Pancreas (tissue), 10 donors: ENCODE results near the gene KRTAP10-12. TPM values are rescaled to one million over a fixed set of nuclear protein-coding genes. Genes with fewer than 3 reads are reported as not detected.

ENCODE experiments used
- ATAC-seq, 4 donors: fragments of 200-7000 bp; cut with Tn5 transposase; one replicate each; pipeline versions ENCODE4 v1.8.0 to v1.9.1; 2020; ENCODE audit warnings: mild to moderate bottlenecking in 4 of 4, moderate library complexity in 4 of 4
- DNase-seq, 6 donors: peaks; one replicate each; pipeline ENCODE4 v3.0.0-alpha.2; 2020
- FAIRE-seq: peaks from 2 replicates; lab custom pipeline; 2012; peaks lifted over from hg19 to GRCh38; lab: Jason Lieb, UNC
- H3K27ac ChIP-seq, 4 donors: fragments of 200-600 bp; sonication (generic); 1 replicate in 3 of 4; 2 replicates in 1 of 4; pipeline versions ENCODE4 v1.5.0 to v1.8.0; 2020
- H3K27me3 ChIP-seq, 4 donors: fragments of 200-600 bp; one replicate each; pipeline ENCODE4 v1.8.0; 2021
- H3K36me3 ChIP-seq, 3 donors: fragments of 200-600 bp; sonication (generic) in 1 of 3; one replicate each; pipeline versions ENCODE4 v1.5.0 to v1.8.0; 2020 to 2021
- H3K4me1 ChIP-seq, 3 donors: fragments of 200-600 bp; one replicate each; pipeline ENCODE4 v1.8.0; 2021
- H3K4me3 ChIP-seq, 4 donors: fragments of 200-600 bp; sonication (generic) in 2 of 4; one replicate each; pipeline versions ENCODE4 v1.5.0 to v1.8.0; 2020 to 2021
- H3K9me3 ChIP-seq, 4 donors: fragments of 200-600 bp; one replicate each; pipeline ENCODE4 v1.8.0; 2021
- WGBS, 2 donors: extraction: QIAGEN DNeasy Blood & Tissue Kit; methylation state at CpG; one replicate each; pipeline ENCODE4 v1.1.7; 2013; 5-methylcytosine and 5-hydroxymethylcytosine counted together
- intact Hi-C, 3 donors: fragments of 100-400 bp; cut with DNase I; formaldehyde crosslinking; loops; one replicate each; pipeline versions ENCODE4 v1.11.1 to v1.14.2; 2022
- polyA plus RNA-seq, 2 donors: library from polyadenylated mRNA; stranded (reverse); fragments of 200-250 nt; gene quantifications; one replicate each; pipeline ENCODE4 v1.2.3, GENCODE V29; 2013
- total RNA-seq, 6 donors: library from RNA; stranded (reverse); fragmentation: NEBNext Ultra II Directional in 4 of 6; extraction: Animal tissue kit (Norgen Biotek cat#: 25700) in 4 of 6; gene quantifications; one replicate each; pipeline versions ENCODE4 v1.2.1 to v1.2.4, GENCODE V29; 2021 to 2023
- TF ChIP-seq, protein P1 (sequence below), 4 donors: fragments of 200-600 bp; sonication (generic) in 3 of 4; IDR thresholded peaks; one replicate each; pipeline versions ENCODE4 v1.5.0 to v1.8.0; 2021; ENCODE audit warnings: antibody characterized with exemption in 4 of 4
- donor health status: healthy with polysubstance abuse.
- donor health status: DM: no; HTN: no; CAD: no; lungs with moderate emphysema.
- donor health status: DM: no; HTN: no; CAD: no.
- donor health status: control.
- donor health status: control.
- donor health status: Bipolar disorder and iron deficiency.
- donor health status: DM: yes; HTN: yes; CAD: no.
- donor health status: DM: no; HTN: no; CAD: no.
- donor health status: DM: no; HTN: no; CAD: no.
- donor health status: DM: yes; HTN: yes; CAD: no.

KRTAP10-12 gene
- total and polyA plus RNA-seq, 8 donors = not detected

DNA sequence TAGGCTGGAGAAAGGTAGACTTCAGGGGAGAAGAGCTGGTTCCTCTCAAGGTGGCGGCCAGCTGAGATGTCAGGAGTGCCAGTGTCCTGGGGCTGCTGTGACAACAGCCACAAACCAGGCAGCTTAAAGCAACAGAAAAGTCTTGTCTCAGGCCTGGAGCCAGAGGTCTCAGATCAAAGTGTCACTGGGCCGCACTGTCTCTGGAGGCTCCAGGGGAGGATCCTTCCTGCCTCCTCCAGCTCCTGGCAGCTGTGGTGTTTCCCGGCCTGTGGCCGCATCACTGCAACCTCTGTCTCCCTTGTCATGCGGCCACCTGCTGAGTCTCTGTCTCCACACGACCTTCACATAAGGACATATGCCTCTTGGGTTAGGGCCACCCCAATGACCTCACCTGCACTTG, 38.8 kb downstream of the KRTAP10-12 start:
- Histone ChIP-seq H3K27me3 (no peaks in the 10 kb centered on the region), H3K4me1 (no peaks in the 10 kb centered on the region), H3K27ac (no peak overlapping the region), H3K36me3 (no peaks in the 10 kb centered on the region), H3K9me3 (no peaks in the 10 kb centered on the region), H3K4me3 (no peak overlapping the region)
- intact Hi-C loops = no loop called here
- no peak for FAIRE-seq
- WGBS, 2 donors = 68 to 75% methylated on average over 6 of the region's 6 CpGs
- no peak for ATAC-seq
- no peak for DNase-seq
- TF ChIP-seq, protein P1, sequence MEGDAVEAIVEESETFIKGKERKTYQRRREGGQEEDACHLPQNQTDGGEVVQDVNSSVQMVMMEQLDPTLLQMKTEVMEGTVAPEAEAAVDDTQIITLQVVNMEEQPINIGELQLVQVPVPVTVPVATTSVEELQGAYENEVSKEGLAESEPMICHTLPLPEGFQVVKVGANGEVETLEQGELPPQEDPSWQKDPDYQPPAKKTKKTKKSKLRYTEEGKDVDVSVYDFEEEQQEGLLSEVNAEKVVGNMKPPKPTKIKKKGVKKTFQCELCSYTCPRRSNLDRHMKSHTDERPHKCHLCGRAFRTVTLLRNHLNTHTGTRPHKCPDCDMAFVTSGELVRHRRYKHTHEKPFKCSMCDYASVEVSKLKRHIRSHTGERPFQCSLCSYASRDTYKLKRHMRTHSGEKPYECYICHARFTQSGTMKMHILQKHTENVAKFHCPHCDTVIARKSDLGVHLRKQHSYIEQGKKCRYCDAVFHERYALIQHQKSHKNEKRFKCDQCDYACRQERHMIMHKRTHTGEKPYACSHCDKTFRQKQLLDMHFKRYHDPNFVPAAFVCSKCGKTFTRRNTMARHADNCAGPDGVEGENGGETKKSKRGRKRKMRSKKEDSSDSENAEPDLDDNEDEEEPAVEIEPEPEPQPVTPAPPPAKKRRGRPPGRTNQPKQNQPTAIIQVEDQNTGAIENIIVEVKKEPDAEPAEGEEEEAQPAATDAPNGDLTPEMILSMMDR (IDR thresholded peaks at IDR 0.05) = no peak

DNA sequence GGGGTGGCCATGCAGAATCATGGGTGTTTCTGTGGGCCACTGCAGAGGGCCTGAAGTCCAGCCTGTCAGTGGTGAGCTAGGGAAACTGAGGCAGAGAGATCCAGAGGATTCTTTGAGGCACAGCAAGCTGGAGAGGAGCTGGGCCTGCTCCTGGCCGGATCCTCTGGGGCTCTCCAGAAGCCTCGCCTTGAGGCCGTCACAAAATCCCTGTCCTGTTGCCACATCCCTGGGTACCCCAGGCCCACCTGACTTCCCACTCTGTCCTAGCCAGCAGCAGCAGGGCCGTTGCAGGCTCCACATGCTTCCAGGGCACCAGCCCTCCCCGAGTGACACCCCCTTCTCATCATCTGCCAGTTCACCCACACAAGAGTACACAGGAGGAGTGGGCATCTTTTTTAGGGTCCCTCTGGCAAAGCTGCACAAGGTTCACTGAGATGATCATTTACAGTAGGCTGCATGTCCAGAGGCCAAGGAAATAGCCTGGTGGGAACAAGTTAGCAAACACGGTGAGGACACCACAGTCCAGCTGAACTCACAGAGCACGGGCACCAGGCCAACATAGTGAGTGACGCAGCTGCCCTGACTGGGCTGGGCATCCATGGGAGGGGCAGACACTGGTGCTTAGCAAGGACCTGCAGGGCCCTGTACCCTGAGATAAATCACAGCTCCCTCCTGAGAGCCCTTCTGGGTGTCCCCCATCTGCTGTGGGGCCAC, 39.5 kb downstream of the KRTAP10-12 start:
- intact Hi-C loops = no loop called here
- Histone ChIP-seq H3K27me3 (no peaks in the 10 kb centered on the region), H3K36me3 (no peaks in the 10 kb centered on the region), H3K4me3 (no peak overlapping the region), H3K4me1 (no peaks in the 10 kb centered on the region), H3K9me3 (no peaks in the 10 kb centered on the region), H3K27ac (no peak overlapping the region)
- FAIRE-seq = no peak
- TF ChIP-seq, protein P1 (IDR thresholded peaks at IDR 0.05) = no peak
- 57 to 78% methylated on average over 8 of the region's 8 CpGs for WGBS, 2 donors
- DNase-seq = peak in 2 of 6 donors; percentile 34 to 51
- ATAC-seq = peak in 2 of 4 donors; percentile 29 to 46

DNA sequence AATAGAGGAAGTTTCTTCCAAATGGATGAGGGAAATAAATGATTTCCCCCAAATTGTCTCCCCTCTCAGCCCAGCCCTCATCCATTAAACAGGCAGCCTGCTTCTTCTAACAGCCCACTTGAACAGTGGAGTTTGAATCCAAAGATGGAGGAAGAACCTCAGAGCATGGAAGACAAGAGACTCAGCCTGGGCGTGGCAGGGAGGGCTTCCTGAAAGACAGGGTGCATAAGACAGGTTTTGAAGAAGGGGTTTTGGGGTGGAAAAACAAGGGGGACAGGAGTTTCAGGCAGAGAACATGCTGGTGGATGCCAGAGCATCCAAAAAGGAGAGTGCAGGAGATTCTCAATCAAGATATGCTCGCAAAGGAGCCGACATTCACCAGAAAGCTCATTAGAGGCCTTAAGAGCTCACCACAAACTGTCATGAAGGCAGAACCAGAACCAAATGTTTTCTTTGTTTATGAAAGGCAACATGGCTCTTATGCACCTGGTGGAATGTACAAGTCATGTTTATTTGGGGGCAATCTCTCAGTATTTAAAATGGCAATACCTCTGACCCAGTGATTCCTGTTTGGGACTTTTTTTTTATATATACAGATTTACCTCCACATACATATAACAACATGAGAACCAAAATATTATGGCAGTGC, 40.9 kb downstream of the KRTAP10-12 start:
- ATAC-seq = no peak
- no peaks in the 10 kb centered on the region for H3K4me1 ChIP-seq
- DNase-seq = no peak
- no peak overlapping the region for H3K27ac ChIP-seq
- 60% methylated on average over 3 of the region's 3 CpGs for WGBS, 2 donors
- intact Hi-C loops = no loop called here
- no peaks in the 10 kb centered on the region for H3K27me3 ChIP-seq
- H3K4me3 ChIP-seq = no peak overlapping the region
- no peak for FAIRE-seq
- H3K9me3 ChIP-seq = no peaks in the 10 kb centered on the region
- H3K36me3 ChIP-seq = no peaks in the 10 kb centered on the region
- TF ChIP-seq, protein P1 (IDR thresholded peaks at IDR 0.05) = no peak

DNA sequence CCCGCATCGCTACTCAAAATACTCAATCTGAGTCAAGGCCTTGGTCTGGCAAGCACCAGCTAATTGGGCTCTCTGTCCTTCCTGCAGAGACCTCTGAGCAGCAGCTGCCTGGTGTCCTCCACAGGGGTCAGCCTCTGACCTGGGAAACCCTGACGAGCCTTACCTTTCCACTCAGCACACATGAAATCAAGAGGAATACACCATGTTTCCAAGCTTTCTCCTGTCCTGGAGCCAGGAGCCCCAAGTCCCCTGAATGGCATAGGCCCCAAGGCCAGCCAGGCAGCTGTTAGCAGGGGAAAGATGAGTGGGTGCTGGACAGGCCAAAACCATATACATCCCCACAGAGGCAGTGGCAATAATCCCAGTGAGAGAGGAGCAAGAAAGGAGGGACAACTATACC, 41.6 kb downstream of the KRTAP10-12 start:
- FAIRE-seq (no peak), ATAC-seq (no peak), DNase-seq (no peak)
- H3K4me3 ChIP-seq = no peak overlapping the region
- H3K9me3 ChIP-seq = no peaks in the 10 kb centered on the region
- H3K27ac ChIP-seq = no peak overlapping the region
- 82 to 83% methylated on average over 3 of the region's 3 CpGs for WGBS, 2 donors
- no peaks in the 10 kb centered on the region for H3K36me3 ChIP-seq
- TF ChIP-seq, protein P1 (IDR thresholded peaks at IDR 0.05) = no peak
- no peaks in the 10 kb centered on the region for H3K27me3 ChIP-seq
- no peaks in the 10 kb centered on the region for H3K4me1 ChIP-seq
- intact Hi-C loops = no loop called here

DNA sequence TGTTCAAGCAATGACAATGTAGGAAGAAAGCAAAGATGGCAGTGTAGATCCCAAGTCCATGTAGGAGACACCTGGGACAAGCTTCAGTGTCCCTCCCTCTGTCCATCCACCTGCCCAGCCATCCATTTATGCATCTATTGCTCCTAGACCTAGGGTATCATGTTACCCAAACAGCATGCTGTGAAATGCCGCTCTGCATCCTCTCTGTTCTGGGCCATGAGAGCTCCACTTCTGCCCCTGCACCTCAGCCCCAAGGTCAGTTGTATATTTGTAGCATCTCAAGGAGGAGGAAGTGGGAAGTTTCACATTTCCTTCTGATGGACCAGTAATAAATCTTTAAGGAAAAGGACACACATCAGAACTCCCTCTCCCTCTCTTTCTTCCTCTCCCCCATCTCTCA, 42.3 kb downstream of the KRTAP10-12 start:
- H3K36me3 ChIP-seq = no peaks in the 10 kb centered on the region
- no peaks in the 10 kb centered on the region for H3K4me1 ChIP-seq
- H3K27me3 ChIP-seq = no peaks in the 10 kb centered on the region
- TF ChIP-seq, protein P1 (IDR thresholded peaks at IDR 0.05) = no peak
- no peak overlapping the region for H3K27ac ChIP-seq
- intact Hi-C loops = no loop called here
- FAIRE-seq = no peak
- DNase-seq = no peak
- WGBS, 2 donors = 89 to 92% methylated on average over 1 of the region's 1 CpG
- H3K9me3 ChIP-seq = no peaks in the 10 kb centered on the region
- no peak for ATAC-seq
- H3K4me3 ChIP-seq = no peak overlapping the region
